IMR-90 (cell line): Measurements from ENCODE around the gene RNF111. TPM values are rescaled to one million over a fixed set of nuclear protein-coding genes. Genes with fewer than 3 reads are reported as not detected.

Experiments used
- ATAC-seq: fragments of 200-7000 bp; cut with Tn5 transposase; 2 replicates; pipeline ENCODE4 v1.9.1; 2020; ENCODE audit warnings: low read depth, mild to moderate bottlenecking, moderate library complexity
- BruUV-seq: library from RNA; stranded (reverse); fragments of 400-500 nt; replicated peaks from 2 replicates; lab custom pipeline; 2021; lab: Mats Ljungman, UMichigan
- CTCF ChIA-PET: fragments of 300-600 bp; formaldehyde crosslinking; extraction: SDS; loops from one replicate; lab custom pipeline; 2021; ENCODE audit warnings: antibody characterized with exemption; lab: Yijun Ruan, JAX
- POLR2A ChIA-PET: fragments of 300-600 bp; sonication (Branson Sonifier 250); formaldehyde crosslinking; loops from one replicate; lab custom pipeline; 2022; ENCODE audit warnings: antibody characterized with exemption; ENCODE audit not compliant: unreplicated experiment; lab: Charles Lee
- DNase-seq: peaks from one replicate; pipeline ENCODE4 v3.0.0; 2013
- H2AFZ ChIP-seq: replicated peaks from 2 replicates; pipeline ENCODE3; 2013; ENCODE audit warnings: low read length, mild to moderate bottlenecking; ENCODE audit not compliant: poor library complexity
- H2AK5ac ChIP-seq: 2 replicates; pipeline ENCODE4 v1.6.1; 2013; ENCODE audit warnings: low read depth, low read length, inconsistent platforms
- H2AK9ac ChIP-seq: replicated peaks from 2 replicates; pipeline ENCODE3; 2013; ENCODE audit warnings: mild to moderate bottlenecking, low read depth, low read length, moderate library complexity; ENCODE audit not compliant: poor library complexity
- H2BK120ac ChIP-seq: 2 replicates; pipeline ENCODE4 v1.6.1; 2013; ENCODE audit warnings: low read depth, low read length, inconsistent platforms
- H2BK15ac ChIP-seq: 3 replicates; pipeline ENCODE4 v1.6.1; 2013; ENCODE audit warnings: low read depth, low read length, inconsistent platforms
- H2BK20ac ChIP-seq: 2 replicates; pipeline ENCODE4 v1.6.1; 2013; ENCODE audit warnings: low read depth, mild to moderate bottlenecking, inconsistent platforms, low read length, moderate library complexity
- H2BK5ac ChIP-seq: 2 replicates; pipeline ENCODE4 v1.6.1; 2013; ENCODE audit warnings: mild to moderate bottlenecking, low read depth, low read length, inconsistent platforms; ENCODE audit not compliant: poor library complexity, severe bottlenecking
- H3K14ac ChIP-seq: replicated peaks from 2 replicates; pipeline ENCODE4 v1.6.1; 2013; ENCODE audit warnings: low read depth, low read length, inconsistent platforms
- H3K18ac ChIP-seq: 2 replicates; pipeline ENCODE4 v1.6.1; 2013; ENCODE audit warnings: low read depth, low read length, control low read depth
- H3K23ac ChIP-seq: 2 replicates; pipeline ENCODE4 v1.6.1; 2013; ENCODE audit warnings: low read depth, low read length, inconsistent platforms
- H3K27ac ChIP-seq: 2 replicates; pipeline ENCODE4 v1.5.1; 2013; ENCODE audit warnings: mild to moderate bottlenecking, control low read depth, low read length; ENCODE audit not compliant: insufficient read depth
- H3K27me3 ChIP-seq: 2 replicates; pipeline ENCODE4 v1.6.1; 2013; ENCODE audit warnings: low read length; ENCODE audit not compliant: control insufficient read depth, insufficient read depth
- H3K36me3 ChIP-seq: 2 replicates; pipeline ENCODE4 v1.6.1; 2013; ENCODE audit warnings: low read length, mixed read lengths; ENCODE audit not compliant: control insufficient read depth, insufficient read depth
- H3K4ac ChIP-seq: 2 replicates; pipeline ENCODE4 v1.6.1; 2013; ENCODE audit warnings: low read depth, low read length, inconsistent platforms
- H3K4me1 ChIP-seq: 2 replicates; pipeline ENCODE4 v1.6.1; 2013; ENCODE audit warnings: low read length, mixed read lengths; ENCODE audit not compliant: control insufficient read depth, insufficient read depth
- H3K4me2 ChIP-seq: 2 replicates; pipeline ENCODE4 v1.6.1; 2013; ENCODE audit warnings: low read depth, mild to moderate bottlenecking, control low read depth, low read length, moderate library complexity
- H3K4me3 ChIP-seq: 2 replicates; pipeline ENCODE4 v1.5.1; 2013; ENCODE audit warnings: low read depth, mild to moderate bottlenecking, control low read depth, low read length, moderate library complexity; ENCODE audit not compliant: insufficient read depth
- H3K56ac ChIP-seq: 2 replicates; pipeline ENCODE4 v1.6.1; 2013; ENCODE audit warnings: low read length, inconsistent platforms; ENCODE audit not compliant: insufficient read depth; ENCODE audit errors: extremely low read depth
- H3K79me1 ChIP-seq, 2 experiments: 2 replicates each; pipeline ENCODE4 v1.6.1; 2013; ENCODE audit warnings: low read length in 2 of 2, inconsistent platforms in 1 of 2, low read depth in 1 of 2
- H3K9ac ChIP-seq: 2 replicates; pipeline ENCODE4 v1.6.1; 2013; ENCODE audit warnings: low read depth, low read length, control low read depth
- H3K9me1 ChIP-seq: 2 replicates; pipeline ENCODE4 v1.6.1; 2013; ENCODE audit warnings: low read length, inconsistent platforms; ENCODE audit not compliant: insufficient read depth
- H3K9me3 ChIP-seq: 2 replicates; pipeline ENCODE4 v1.6.1; 2013; ENCODE audit warnings: low read length; ENCODE audit not compliant: control insufficient read depth, insufficient read depth
- H4K20me1 ChIP-seq: 2 replicates; pipeline ENCODE4 v1.6.1; 2013; ENCODE audit warnings: low read length, inconsistent platforms; ENCODE audit not compliant: insufficient read depth
- H4K5ac ChIP-seq: 2 replicates; pipeline ENCODE4 v1.6.1; 2013; ENCODE audit warnings: mild to moderate bottlenecking, low read depth, low read length, control low read depth
- H4K8ac ChIP-seq, 2 experiments: 2 replicates each; pipeline ENCODE4 v1.6.1; 2013; ENCODE audit warnings: low read depth in 2 of 2, low read length in 2 of 2, control low read depth in 1 of 2, inconsistent platforms in 1 of 2
- H4K91ac ChIP-seq: 2 replicates; pipeline ENCODE4 v1.6.1; 2013; ENCODE audit warnings: low read depth, low read length, inconsistent platforms; ENCODE audit not compliant: insufficient read depth
- CEBPB ChIP-seq: IDR thresholded peaks from 2 replicates; pipeline ENCODE4 v1.6.1; 2012; ENCODE audit warnings: low read depth, low read length, improper control_type of control experiment
- WGBS, 2 experiments: methylation state at CpG; one replicate each; pipeline versions ENCODE4 v1.1.5 to v1.1.7; 2013; ENCODE audit warnings: missing lambda C conversion rate in 2 of 2; ENCODE audit not compliant: insufficient read length in 1 of 2; ENCODE audit errors: extremely low coverage in 2 of 2; 5-methylcytosine and 5-hydroxymethylcytosine counted together
- dilution Hi-C: fragments of 300-500 bp; cut with HindIII; formaldehyde crosslinking; loops from one replicate; pipeline ENCODE4 v1.14.3; 2018; ENCODE audit warnings: low sequenced_read_pairs; ENCODE audit not compliant: unreplicated experiment
- in situ Hi-C: fragments of 300-500 bp; cut with MboI; formaldehyde crosslinking; loops from 3 replicates; pipeline ENCODE4 v1.14.3; 2019; ENCODE audit warnings: low sequenced_read_pairs, inconsistent platforms, mixed read lengths
- intact Hi-C: fragments of 100-400 bp; cut with micrococcal nuclease; formaldehyde crosslinking; loops from 2 replicates; pipeline ENCODE4 v1.10.0; 2022
- polyA plus RNA-seq, 3 experiments: library from polyadenylated mRNA; depleted of rRNA; stranded (reverse); fragments of >200 nt; gene quantifications; 2 replicates each; pipeline ENCODE4 v1.2.3, GENCODE V29; 2012; ENCODE audit warnings: low replicate concordance in 1 of 3
- total RNA-seq: library from RNA; depleted of rRNA; stranded (reverse); fragments of >200 nt; gene quantifications from 2 replicates; pipeline ENCODE4 v1.2.3, GENCODE V29; 2012
- TF ChIP-seq, protein P1 (sequence below): fragments of 150-350 bp; IDR thresholded peaks from 2 replicates; pipeline ENCODE4 v1.6.1; 2017; ENCODE audit warnings: mild to moderate bottlenecking, antibody characterized with exemption, low read length, low read depth

The RNF111 gene
- total and polyA plus RNA-seq, 2 of the 4 experiments (the other 2 are of a cell fraction): 13.5 to 20.1 TPM

DNA sequence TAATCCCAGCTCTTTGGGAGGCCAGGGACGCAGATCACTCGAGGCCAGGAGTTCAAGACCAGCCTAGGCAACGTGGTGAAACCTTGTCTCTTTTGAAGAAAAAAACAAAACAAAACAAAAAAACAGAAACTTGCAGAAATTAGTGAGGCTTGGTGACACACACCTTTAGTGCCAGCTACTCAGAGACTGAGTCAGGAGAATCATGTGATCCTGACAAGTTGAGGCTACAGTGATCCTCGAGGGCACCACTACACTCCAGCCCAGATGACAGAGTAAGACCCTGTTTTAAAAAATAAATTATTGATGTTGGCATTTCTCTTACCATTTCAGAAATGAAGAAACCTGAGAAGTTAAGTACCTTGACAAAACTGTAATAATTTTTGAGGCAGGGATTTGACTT lies 72.9 kb downstream of the RNF111 start:
- H3K18ac ChIP-seq: no peak overlapping the region
- H4K5ac ChIP-seq: no peak overlapping the region
- no peak for ATAC-seq
- H3K9me1 ChIP-seq: no peaks in the 10 kb centered on the region; the same call in 1 of the 2 replicates
- H3K56ac ChIP-seq: no peak overlapping the region
- in situ Hi-C loops (no loop called here), dilution Hi-C loops (no loop called here), intact Hi-C loops (no loop called here)
- no peaks in the 10 kb centered on the region for H3K27me3 ChIP-seq
- no TSS peak for BruUV-seq
- H3K23ac ChIP-seq: no peak overlapping the region
- H3K4ac ChIP-seq: no peak overlapping the region
- no peak overlapping the region for H2BK15ac ChIP-seq
- no peak overlapping the region for H2BK120ac ChIP-seq
- H4K8ac ChIP-seq: no peak overlapping the region
- no peaks in the 10 kb centered on the region for H3K4me1 ChIP-seq
- H3K9me3 ChIP-seq: no peaks in the 10 kb centered on the region
- H2AK9ac ChIP-seq: no peak overlapping the region
- peaks cover 0 to 19% of the 10 kb centered on the region in 2 experiments; a peak in 2 of 4 replicates for H3K79me1 ChIP-seq
- no peak for DNase-seq
- no peak overlapping the region for H3K27ac ChIP-seq
- CTCF ChIA-PET: no interaction called here
- H2AFZ ChIP-seq: no peak overlapping the region
- POLR2A ChIA-PET: no interaction called here
- H3K4me2 ChIP-seq: no peak overlapping the region
- no CpG with 5 or more reads among the region's 4 CpGs for WGBS, 2 experiments
- H3K9ac ChIP-seq: no peak overlapping the region
- no peak overlapping the region for H4K91ac ChIP-seq
- no peak overlapping the region for H2BK20ac ChIP-seq
- no peak overlapping the region for H3K14ac ChIP-seq
- no peak overlapping the region for H2BK5ac ChIP-seq
- peaks cover 28% of the 10 kb centered on the region for H3K36me3 ChIP-seq
- H2AK5ac ChIP-seq: no peak overlapping the region
- TF ChIP-seq, protein P1, sequence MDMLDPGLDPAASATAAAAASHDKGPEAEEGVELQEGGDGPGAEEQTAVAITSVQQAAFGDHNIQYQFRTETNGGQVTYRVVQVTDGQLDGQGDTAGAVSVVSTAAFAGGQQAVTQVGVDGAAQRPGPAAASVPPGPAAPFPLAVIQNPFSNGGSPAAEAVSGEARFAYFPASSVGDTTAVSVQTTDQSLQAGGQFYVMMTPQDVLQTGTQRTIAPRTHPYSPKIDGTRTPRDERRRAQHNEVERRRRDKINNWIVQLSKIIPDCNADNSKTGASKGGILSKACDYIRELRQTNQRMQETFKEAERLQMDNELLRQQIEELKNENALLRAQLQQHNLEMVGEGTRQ: no peak
- no peak for TF ChIP-seq CEBPB
- no peak overlapping the region for H3K4me3 ChIP-seq
- H4K20me1 ChIP-seq: no peaks in the 10 kb centered on the region
